H1 (cell line): ENCODE data around the gene TRIB2. TPM values are rescaled to one million over a fixed set of nuclear protein-coding genes. Genes with fewer than 3 reads are reported as not detected.

ENCODE experiments used
- CTCF ChIA-PET: fragments of 300-600 bp; sonication (Branson Sonifier 250); formaldehyde crosslinking; loops from one replicate; lab custom pipeline; 2021; ENCODE audit not compliant: partially characterized antibody; lab: Charles Lee
- POLR2A ChIA-PET: fragments of 300-600 bp; sonication (Branson Sonifier 250); formaldehyde crosslinking; loops from one replicate; lab custom pipeline; 2021; ENCODE audit warnings: inconsistent platforms; ENCODE audit not compliant: partially characterized antibody; lab: Charles Lee
- DNase-seq, 2 experiments: peaks; one replicate each; pipeline versions ENCODE4 v3.0.0 to v3.0.0-alpha.2; 2010 to 2022; ENCODE audit warnings: low spot score in 2 of 2, low read depth in 1 of 2, mixed read lengths in 1 of 2
- FAIRE-seq: peaks from 2 replicates; lab custom pipeline; 2011; peaks lifted over from hg19 to GRCh38; lab: Jason Lieb, UNC
- H2AFZ ChIP-seq: 2 replicates; pipeline ENCODE4 v1.8.1; 2012; ENCODE audit warnings: low read length, inconsistent platforms
- H2AK5ac ChIP-seq: 2 replicates; pipeline ENCODE4 v1.6.1; 2013; ENCODE audit warnings: low read depth, low read length
- H2BK120ac ChIP-seq: replicated peaks from 2 replicates; pipeline ENCODE3; 2013; ENCODE audit warnings: low read depth, low read length, inconsistent platforms
- H2BK12ac ChIP-seq: 2 replicates; pipeline ENCODE4 v1.6.1; 2013; ENCODE audit warnings: low read depth, low read length
- H2BK15ac ChIP-seq: 2 replicates; pipeline ENCODE4 v1.6.1; 2013; ENCODE audit warnings: low read length
- H2BK20ac ChIP-seq: 2 replicates; pipeline ENCODE4 v1.6.1; 2013; ENCODE audit warnings: low read length
- H2BK5ac ChIP-seq: 2 replicates; pipeline ENCODE4 v1.6.1; 2013; ENCODE audit warnings: low read depth, low read length
- H3K14ac ChIP-seq: 2 replicates; pipeline ENCODE4 v1.6.1; 2013; ENCODE audit warnings: inconsistent platforms; ENCODE audit not compliant: insufficient read length
- H3K18ac ChIP-seq: 2 replicates; pipeline ENCODE4 v1.6.1; 2013; ENCODE audit warnings: low read length; ENCODE audit errors: extremely low read depth
- H3K23ac ChIP-seq: 2 replicates; pipeline ENCODE4 v1.6.1; 2013; ENCODE audit warnings: inconsistent platforms; ENCODE audit not compliant: insufficient read length
- H3K23me2 ChIP-seq: 2 replicates; pipeline ENCODE4 v1.6.1; 2013; ENCODE audit warnings: low read depth, low read length
- H3K27ac ChIP-seq: 2 replicates; pipeline ENCODE4 v1.6.1; 2011; ENCODE audit warnings: low read depth, low read length, inconsistent platforms
- H3K27me3 ChIP-seq, 4 experiments: replicated peaks in 1 of 4; 1 replicate in 1 of 4; 2 replicates in 3 of 4; pipeline versions ENCODE4 v1.6.1 to v1.8.1; 2011 to 2013; ENCODE audit warnings: low read length in 3 of 4, mild to moderate bottlenecking in 3 of 4, inconsistent platforms in 2 of 4, mixed read lengths in 2 of 4, moderate library complexity in 1 of 4; ENCODE audit not compliant: control insufficient read depth in 3 of 4, insufficient read depth in 3 of 4; ENCODE audit errors: extremely low read depth in 1 of 4
- H3K36me3 ChIP-seq, 4 experiments: 2 replicates each; pipeline versions ENCODE4 v1.6.1 to v1.8.1; 2011 to 2013; ENCODE audit warnings: mild to moderate bottlenecking in 4 of 4, low read length in 3 of 4, moderate library complexity in 2 of 4, control low read depth in 1 of 4, inconsistent platforms in 1 of 4; ENCODE audit not compliant: insufficient read depth in 4 of 4, control insufficient read depth in 2 of 4
- H3K4ac ChIP-seq: replicated peaks from 2 replicates; pipeline ENCODE3; 2013; ENCODE audit warnings: low read length, low read depth, mixed read lengths, inconsistent platforms; ENCODE audit not compliant: insufficient read length
- H3K4me1 ChIP-seq, 4 experiments: replicated peaks in 1 of 4; 1 replicate in 1 of 4; 2 replicates in 3 of 4; pipeline versions ENCODE4 v1.6.1 to v1.8.1; 2011 to 2013; ENCODE audit warnings: low read length in 3 of 4, inconsistent platforms in 2 of 4, mixed read lengths in 1 of 4; ENCODE audit not compliant: insufficient read depth in 4 of 4, control insufficient read depth in 3 of 4
- H3K4me2 ChIP-seq, 2 experiments: 2 replicates each; pipeline versions ENCODE4 v1.6.1 to v1.8.1; 2011 to 2013; ENCODE audit warnings: low read depth in 2 of 2, low read length in 2 of 2, control low read depth in 1 of 2, inconsistent platforms in 1 of 2, mild to moderate bottlenecking in 1 of 2; ENCODE audit not compliant: insufficient read depth in 1 of 2
- H3K4me3 ChIP-seq, 4 experiments: fragments of 200-600, 300-600 bp in 1 of 4; sonication (generic), shearing (Covaris generic), sonication (Bioruptor Twin) in 1 of 4; 2 replicates each; pipeline versions ENCODE4 v1.5.1 to v1.8.1; 2011 to 2016; ENCODE audit warnings: low read length in 4 of 4, low read depth in 3 of 4, control low read depth in 2 of 4, inconsistent platforms in 2 of 4, mild to moderate bottlenecking in 2 of 4, mixed read lengths in 1 of 4, moderate library complexity in 1 of 4; ENCODE audit not compliant: insufficient read depth in 2 of 4; ENCODE audit errors: extremely low read depth in 1 of 4
- H3K56ac ChIP-seq: replicated peaks from 2 replicates; pipeline ENCODE3; 2013; ENCODE audit warnings: low read depth, mild to moderate bottlenecking, mixed read lengths, low read length, inconsistent platforms; ENCODE audit not compliant: insufficient read length
- H3K79me1 ChIP-seq: 2 replicates; pipeline ENCODE4 v1.6.1; 2013; ENCODE audit warnings: low read depth, low read length, control low read depth
- H3K79me2 ChIP-seq, 2 experiments: 2 replicates each; pipeline versions ENCODE4 v1.6.1 to v1.8.1; 2012 to 2013; ENCODE audit warnings: low read length in 2 of 2, mild to moderate bottlenecking in 2 of 2, inconsistent platforms in 1 of 2; ENCODE audit not compliant: insufficient read depth in 2 of 2, control insufficient read depth in 1 of 2
- H3K9ac ChIP-seq, 4 experiments: replicated peaks in 1 of 4; 1 replicate in 1 of 4; 2 replicates in 3 of 4; pipeline versions ENCODE4 v1.6.1 to v1.8.1; 2011 to 2013; ENCODE audit warnings: low read depth in 3 of 4, low read length in 3 of 4, control low read depth in 2 of 4, mild to moderate bottlenecking in 2 of 4, moderate library complexity in 2 of 4, inconsistent platforms in 1 of 4; ENCODE audit errors: extremely low read depth in 1 of 4
- H3K9me3 ChIP-seq, 2 experiments: 2 replicates each; pipeline versions ENCODE4 v1.6.1 to v1.8.1; 2012 to 2013; ENCODE audit warnings: mild to moderate bottlenecking in 2 of 2, moderate library complexity in 2 of 2, control low read depth in 1 of 2, inconsistent platforms in 1 of 2, low read depth in 1 of 2, low read length in 1 of 2, mixed read lengths in 1 of 2; ENCODE audit not compliant: insufficient read depth in 2 of 2
- H4K20me1 ChIP-seq, 2 experiments: replicated peaks in 1 of 2; 2 replicates each; pipeline versions ENCODE3 to v1.8.1; 2011 to 2013; ENCODE audit warnings: inconsistent platforms in 2 of 2, low read length in 2 of 2, mild to moderate bottlenecking in 1 of 2; ENCODE audit not compliant: insufficient read depth in 2 of 2, control insufficient read depth in 1 of 2
- H4K5ac ChIP-seq: 2 replicates; pipeline ENCODE4 v1.6.1; 2013; ENCODE audit warnings: low read length, low read depth, mixed read lengths, inconsistent platforms; ENCODE audit not compliant: insufficient read length
- H4K8ac ChIP-seq: 2 replicates; pipeline ENCODE4 v1.8.0; 2013; ENCODE audit warnings: mild to moderate bottlenecking, moderate library complexity, low read length, inconsistent platforms; ENCODE audit not compliant: insufficient read depth; ENCODE audit errors: extremely low read depth
- H4K91ac ChIP-seq: replicated peaks from 2 replicates; pipeline ENCODE3; 2013; ENCODE audit warnings: low read length, mixed read lengths, inconsistent platforms; ENCODE audit not compliant: insufficient read length
- CEBPB ChIP-seq: IDR thresholded peaks from 2 replicates; pipeline ENCODE4 v1.6.1; 2012; ENCODE audit warnings: low read depth, low read length
- CREB1 ChIP-seq: IDR thresholded peaks from 2 replicates; pipeline ENCODE4 v1.6.1; 2012; ENCODE audit warnings: inconsistent platforms
- EP300 ChIP-seq, 2 experiments: IDR thresholded peaks; 1 replicate in 1 of 2; 2 replicates in 1 of 2; pipeline ENCODE4 v1.6.1; 2011 to 2012; ENCODE audit warnings: low read depth in 2 of 2, low read length in 2 of 2, mild to moderate bottlenecking in 2 of 2, borderline replicate concordance in 1 of 2, inconsistent platforms in 1 of 2, moderate library complexity in 1 of 2
- HDAC2 ChIP-seq, 2 experiments: fragments of 300-600 bp in 1 of 2; sonication (generic) in 1 of 2; IDR thresholded peaks; 2 replicates each; pipeline ENCODE4 v1.6.1; 2011 to 2012; ENCODE audit warnings: low read depth in 2 of 2, low read length in 2 of 2, mild to moderate bottlenecking in 2 of 2, moderate library complexity in 2 of 2, borderline replicate concordance in 1 of 2, inconsistent platforms in 1 of 2
- JUND ChIP-seq: IDR thresholded peaks from 2 replicates; pipeline ENCODE4 v1.6.1; 2011; ENCODE audit warnings: mild to moderate bottlenecking, improper control_type of control experiment, low read length
- KDM5A ChIP-seq: fragments of 200-600 bp; IDR thresholded peaks from 2 replicates; pipeline ENCODE4 v1.7.1; 2012; ENCODE audit warnings: mild to moderate bottlenecking, low read length, inconsistent platforms, mixed read lengths
- NANOG ChIP-seq: IDR thresholded peaks from 2 replicates; pipeline ENCODE4 v1.6.1; 2011; ENCODE audit warnings: low read length, low read depth, mild to moderate bottlenecking, inconsistent platforms; ENCODE audit not compliant: insufficient read depth, poor library complexity, severe bottlenecking
- POU5F1 ChIP-seq: IDR thresholded peaks from 2 replicates; pipeline ENCODE4 v1.6.1; 2011; ENCODE audit warnings: low read depth, mild to moderate bottlenecking, low read length, moderate library complexity
- TAF1 ChIP-seq: IDR thresholded peaks from 2 replicates; pipeline ENCODE4 v1.6.1; 2011; ENCODE audit warnings: mild to moderate bottlenecking, low read depth, low read length
- TEAD4 ChIP-seq: IDR thresholded peaks from 2 replicates; pipeline ENCODE4 v1.6.1; 2012; ENCODE audit warnings: low read depth, low read length, inconsistent platforms, mixed read lengths
- ZNF274 ChIP-seq: IDR thresholded peaks from 2 replicates; pipeline ENCODE4 v1.7.0; 2012; ENCODE audit warnings: low read length, borderline replicate concordance; ENCODE audit errors: extremely low read depth
- WGBS, 2 experiments: shearing (Covaris generic) in 1 of 2; methylation state at CpG; one replicate each; pipeline versions ENCODE4 v1.1.6 to v1.1.7; 2013 to 2015; ENCODE audit warnings: low lambda C conversion rate in 2 of 2, mixed read lengths in 2 of 2, inconsistent platforms in 1 of 2, low coverage in 1 of 2, missing lambda C conversion rate in 1 of 2; ENCODE audit not compliant: insufficient replicate concordance in 2 of 2, insufficient coverage in 1 of 2, insufficient read length in 1 of 2; ENCODE audit errors: extremely low coverage in 1 of 2, missing lambda C conversion rate in 1 of 2; 5-methylcytosine and 5-hydroxymethylcytosine counted together
- polyA plus RNA-seq, 7 experiments: library from polyadenylated mRNA; depleted of rRNA in 3 of 7; stranded (reverse) in 5 of 7; unstranded in 2 of 7; fragments of >200 nt in 5 of 7; fragments of 200-250 nt in 2 of 7; gene quantifications; 1 replicate in 5 of 7; 2 replicates in 1 of 7; 4 replicates in 1 of 7; pipeline versions ENCODE4 v1.2.1 to v1.2.3, GENCODE V29; 2011 to 2013; ENCODE audit warnings: missing spikeins in 2 of 7, mixed read lengths in 2 of 7
- total RNA-seq: library from RNA; stranded (reverse); fragmentation: NEBNext Ultra II Directional; extraction: Animal tissue kit (Norgen Biotek cat#: 25700); gene quantifications from 2 replicates; pipeline ENCODE4 v1.2.1, GENCODE V29; 2021
- TF ChIP-seq, protein P1 (sequence below): IDR thresholded peaks from 2 replicates; pipeline ENCODE4 v1.6.1; 2012; ENCODE audit warnings: inconsistent platforms

TRIB2 gene
- total and polyA plus RNA-seq, 2 of the 8 experiments (the other 6 are each of a cell fraction or from before 2014, with no cell fraction given): 40.8 to 57.0 TPM

DNA sequence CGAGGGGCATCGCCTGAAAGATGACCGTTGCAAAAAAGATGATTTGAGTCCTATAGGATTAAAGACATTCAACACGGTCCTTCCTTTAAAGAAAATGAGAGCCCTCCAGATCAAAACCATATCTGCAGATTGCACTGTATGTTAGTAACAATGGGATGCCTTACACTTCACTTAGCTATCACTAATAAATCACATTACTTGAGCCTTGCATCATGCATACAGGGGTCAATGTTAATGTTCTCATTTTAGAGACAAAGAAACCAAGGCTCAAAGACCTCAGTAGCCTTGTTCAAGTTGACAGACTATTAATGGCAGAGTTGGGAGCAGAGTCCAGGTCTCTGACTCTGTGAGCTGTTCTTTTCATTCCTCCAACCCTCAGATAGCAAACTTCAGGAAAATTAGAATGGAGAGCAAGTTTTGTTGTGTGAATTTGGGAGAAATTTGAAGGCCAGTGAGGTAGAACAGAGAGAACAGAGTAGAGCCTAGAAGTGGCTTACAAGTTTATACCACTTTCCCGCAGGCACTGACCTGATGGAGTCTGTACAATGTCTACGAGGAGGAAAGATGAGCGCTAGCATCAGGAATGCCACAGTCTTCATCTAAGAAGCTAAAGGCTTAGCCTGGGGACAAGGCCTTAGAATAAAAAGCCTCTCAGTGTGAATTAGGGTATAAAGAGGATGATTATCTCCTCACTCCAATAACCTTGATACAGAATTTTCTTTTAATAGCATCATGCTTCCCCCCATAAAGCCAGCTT, 48.3 kb downstream of the TRIB2 start:
- 85% methylated on average over 7 of the region's 7 CpGs; no CpG with 5 or more reads in 1 of the 2 experiments for WGBS, 2 experiments
- no peak overlapping the region for H2BK5ac ChIP-seq
- no peak overlapping the region for H4K8ac ChIP-seq
- no peak overlapping the region for H2BK120ac ChIP-seq
- no peak overlapping the region for H2BK20ac ChIP-seq
- CTCF ChIA-PET: interaction anchor here (1.1 to 2.1 kb wide), 4 partner anchors 21 to 242 kb away, joined by 3 to 5 read pairs (median 4); no protein-coding TSS in a partner anchor
- no peak overlapping the region for H3K14ac ChIP-seq
- H2AFZ ChIP-seq: no peak overlapping the region
- H3K23ac ChIP-seq: no peak overlapping the region
- no peak for FAIRE-seq
- H2AK5ac ChIP-seq: no peak overlapping the region
- H3K79me2 ChIP-seq: no peaks in the 10 kb centered on the region
- no peak overlapping the region for H2BK12ac ChIP-seq
- H3K9me3 ChIP-seq: no peaks in the 10 kb centered on the region
- H3K27me3 ChIP-seq: peaks cover 0 to 3% (median 1%) of the 10 kb centered on the region in 4 experiments; a peak in 3 of 7 replicates
- no peak overlapping the region for H3K9ac ChIP-seq
- POLR2A ChIA-PET: no interaction called here
- H2BK15ac ChIP-seq: no peak overlapping the region
- H3K23me2 ChIP-seq: no peaks in the 10 kb centered on the region
- no peaks in the 10 kb centered on the region for H3K36me3 ChIP-seq
- peaks cover 1 to 10% (median 6%) of the 10 kb centered on the region in 4 experiments; a peak in 5 of 7 replicates for H3K4me1 ChIP-seq
- no peak overlapping the region for H4K5ac ChIP-seq
- H3K56ac ChIP-seq: no peak overlapping the region
- no peak overlapping the region for H3K4me2 ChIP-seq
- H3K4ac ChIP-seq: no peak overlapping the region
- no peaks in the 10 kb centered on the region for H4K20me1 ChIP-seq
- H3K79me1 ChIP-seq: no peaks in the 10 kb centered on the region
- no peak for DNase-seq
- H3K18ac ChIP-seq: no peak overlapping the region
- no peak overlapping the region for H4K91ac ChIP-seq
- H3K27ac ChIP-seq: no peak overlapping the region
- no peak overlapping the region for H3K4me3 ChIP-seq
- TF ChIP-seq, protein P1, sequence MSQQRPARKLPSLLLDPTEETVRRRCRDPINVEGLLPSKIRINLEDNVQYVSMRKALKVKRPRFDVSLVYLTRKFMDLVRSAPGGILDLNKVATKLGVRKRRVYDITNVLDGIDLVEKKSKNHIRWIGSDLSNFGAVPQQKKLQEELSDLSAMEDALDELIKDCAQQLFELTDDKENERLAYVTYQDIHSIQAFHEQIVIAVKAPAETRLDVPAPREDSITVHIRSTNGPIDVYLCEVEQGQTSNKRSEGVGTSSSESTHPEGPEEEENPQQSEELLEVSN: no peak
- TF ChIP-seq EP300 (IDR thresholded peaks at IDR 0.05; ENCODE audit: borderline replicate concordance in 1 of 2, low read depth in 2 of 2, low read length in 2 of 2) (no peak), HDAC2 (IDR thresholded peaks at IDR 0.05; ENCODE audit: borderline replicate concordance in 1 of 2, low read depth in 2 of 2, low read length in 2 of 2) (no peak), POU5F1 (no peak), KDM5A (no peak), TAF1 (no peak), TEAD4 (no peak), ZNF274 (no peak), NANOG (no peak), CREB1 (no peak), JUND (no peak), CEBPB (no peak)
